ENCODE results near the gene FARP1.

- TF ChIP-seq CTCF (IDR thresholded peaks at IDR 0.05) (no peak), POLR2AphosphoS5 (IDR thresholded peaks at IDR 0.05) (no peak), POLR2A (IDR thresholded peaks at IDR 0.05) (no peak)
Observed at GRCh38 chr13:98123176-98123575, 19.7 kb upstream of the FARP1 start.

Measured in sigmoid colon (tissue), 4 donors.